ENCODE measurements around the gene GH1.

GRCh38 chr17:63911041-63911635 is 7.5 kb downstream of the GH1 start, which contains the start of gene CSHL1:
- TF ChIP-seq CTCF (conservative IDR thresholded peaks at IDR 0.05; ENCODE audit: low read length) (no peak), EZH2phosphoT487 (IDR thresholded peaks at IDR 0.05; ENCODE audit: borderline replicate concordance) (no peak)
